CD4-positive, alpha-beta T cell treated with Interleukin-15 for 1 hour (primary cell): ENCODE data around the gene MKX.

ENCODE experiments used
- DNase-seq: peaks from one replicate; pipeline ENCODE4 v3.0.0-alpha.2; 2020

The MKX gene

GRCh38 chr10:27745732-27746396 is at the start of gene MKX:
Gene MKX (minus strand): TSS chr10:27745819. CDS start chr10:27743415, 2,404 bp downstream.
- no peak for DNase-seq

DNA sequence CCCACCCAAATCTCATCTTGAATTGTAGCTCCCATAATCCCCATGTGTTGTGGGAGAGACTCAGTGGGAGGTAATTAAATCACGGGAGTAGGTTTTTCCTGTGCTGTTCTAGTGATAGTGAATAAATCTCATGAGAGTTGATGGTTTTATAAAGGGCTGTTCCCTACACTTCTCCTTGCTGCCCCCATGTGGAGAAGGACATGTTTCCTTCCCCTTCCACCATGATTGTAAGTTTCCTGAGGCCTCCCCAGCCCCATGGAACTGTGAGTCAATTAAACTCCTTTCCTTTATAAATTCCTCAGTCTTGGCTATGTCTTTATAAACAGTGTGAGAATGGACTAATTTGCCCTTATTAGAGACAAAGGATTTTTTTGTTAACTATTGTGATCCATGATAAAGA is 48.5 kb upstream of the MKX start:
- no peak for DNase-seq

GRCh38 chr10:27792216-27792615 is 46.6 kb upstream of the MKX start:
- DNase-seq, result no peak

- no peak for DNase-seq
These were observed 38.7 kb upstream of the MKX start for GRCh38 chr10:27784272-27784671.

GRCh38 chr10:27783660-27784059 is 38.0 kb upstream of the MKX start:
- DNase-seq, result no peak

DNA sequence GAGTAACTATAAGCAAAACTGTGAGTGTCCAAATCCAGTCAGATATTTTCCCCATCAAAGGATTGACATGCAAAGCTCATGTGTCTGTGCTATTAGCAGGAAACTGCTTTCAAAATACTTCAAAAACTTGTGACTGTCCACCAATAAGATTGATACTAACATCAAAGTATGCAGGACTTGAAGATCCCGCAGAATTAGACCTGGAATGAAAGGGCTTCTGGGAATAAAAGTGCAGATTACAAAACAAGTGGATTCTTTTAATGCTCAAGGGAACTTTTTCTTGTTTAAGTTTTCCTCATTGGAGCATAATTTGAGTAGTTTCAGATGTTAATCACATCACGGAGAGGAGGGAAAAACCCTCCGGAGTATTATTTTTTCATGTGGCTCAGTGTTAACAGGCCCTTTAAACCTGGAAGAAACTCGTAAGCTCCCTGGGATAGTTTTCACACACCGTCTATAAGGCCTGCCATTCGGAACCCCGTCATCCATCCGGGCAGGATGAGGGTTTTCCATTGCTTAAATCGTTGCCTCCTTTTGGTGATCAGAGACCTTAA is 33.9 kb upstream of the MKX start:
- DNase-seq, result no peak

- DNase-seq, result no peak
These were observed 29.2 kb upstream of the MKX start for GRCh38 chr10:27774831-27775230.

DNA sequence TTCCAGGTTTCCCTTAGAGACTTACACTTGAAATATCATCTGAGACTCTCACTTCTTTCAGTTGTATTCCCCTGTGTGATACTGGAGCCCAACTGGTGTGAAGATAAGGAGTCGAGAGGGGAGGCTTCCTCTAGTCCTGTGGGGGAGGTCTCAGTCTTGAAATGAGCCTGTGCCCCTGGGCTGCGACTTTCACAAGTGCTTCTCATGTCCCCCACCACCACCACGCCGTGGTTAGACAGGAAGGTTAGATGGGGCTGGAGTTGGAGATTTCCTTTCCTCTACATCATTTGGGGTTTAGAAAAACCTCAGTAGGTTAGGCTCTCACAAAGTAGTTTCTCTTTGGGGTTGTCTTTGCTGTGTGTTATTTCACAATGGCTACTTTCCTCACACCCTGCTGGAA is 25.6 kb upstream of the MKX start:
- no peak for DNase-seq

- no peak for DNase-seq
These were observed 24.6 kb upstream of the MKX start for GRCh38 chr10:27770181-27770580.

DNA sequence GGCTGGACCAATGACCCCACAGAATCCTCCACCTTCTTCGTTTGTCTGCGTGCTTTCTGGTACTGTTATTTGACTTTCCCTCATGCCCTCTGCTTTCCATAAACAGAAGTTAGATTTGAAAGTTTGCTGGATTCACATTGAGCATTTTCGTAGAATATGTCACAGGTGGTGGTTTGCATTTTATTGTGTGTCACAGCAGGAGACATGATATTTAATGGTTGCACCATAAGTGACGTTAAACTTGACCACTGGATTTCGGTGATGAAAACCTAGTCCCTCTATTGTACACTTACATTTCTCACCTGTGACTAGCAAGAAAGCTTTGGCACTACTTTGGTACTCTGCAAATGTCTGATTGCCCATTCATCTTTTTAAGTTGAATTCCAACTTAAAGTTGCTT is 15.2 kb upstream of the MKX start:
- no peak for DNase-seq

GRCh38 chr10:27759483-27760272 is 14.1 kb upstream of the MKX start:
- DNase-seq, result no peak

DNA sequence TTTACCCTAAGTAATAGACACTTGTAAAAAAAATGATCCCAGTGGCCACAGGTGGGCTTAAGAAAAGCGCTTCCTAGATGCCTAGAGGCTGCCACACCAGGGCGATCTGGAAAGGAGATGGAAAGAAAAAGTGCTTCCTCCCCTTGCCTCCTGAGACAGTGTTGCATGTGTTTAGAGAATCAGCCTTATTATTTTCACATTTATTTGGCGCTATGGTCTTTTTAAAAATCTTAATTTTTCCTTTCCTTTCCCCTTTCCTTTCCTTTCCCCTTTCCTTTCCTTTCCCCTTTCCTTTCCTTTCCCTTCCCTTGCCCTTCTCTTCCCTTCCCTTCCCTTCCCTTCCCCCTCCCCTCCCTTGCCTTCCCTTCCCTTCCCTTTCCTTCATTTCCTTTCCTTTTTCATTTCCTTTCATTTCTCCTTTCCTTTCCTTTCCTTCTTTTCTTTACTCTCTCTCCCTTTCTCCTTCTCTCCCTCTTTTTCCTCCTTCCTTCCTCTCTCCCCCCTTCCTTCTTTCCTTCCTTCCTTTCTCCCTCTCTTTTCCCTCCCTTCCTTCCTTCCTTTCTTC is 7.1 kb upstream of the MKX start:
- no peak for DNase-seq

DNA sequence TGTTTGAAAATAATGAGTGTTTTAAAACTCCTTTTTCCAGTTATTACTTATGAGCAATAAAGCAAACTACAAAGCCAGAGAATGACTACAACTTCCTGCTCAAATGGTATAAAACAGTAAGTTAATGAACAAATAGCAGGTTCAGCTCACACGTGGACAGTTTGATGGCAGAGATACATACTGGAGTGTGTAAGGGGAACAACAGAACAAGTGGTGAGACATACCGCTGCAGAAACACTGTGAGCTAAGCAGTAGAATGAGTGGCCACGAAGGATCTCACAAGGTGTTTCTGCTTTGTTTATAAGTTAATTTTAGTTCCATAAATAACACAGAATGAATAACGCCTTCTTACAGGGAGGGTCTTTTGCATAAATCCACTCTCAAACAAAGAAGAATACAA is 3.0 kb upstream of the MKX start:
- no peak for DNase-seq

GRCh38 chr10:27747096-27747451 is 1.5 kb upstream of the MKX start:
- DNase-seq, result no peak

DNA sequence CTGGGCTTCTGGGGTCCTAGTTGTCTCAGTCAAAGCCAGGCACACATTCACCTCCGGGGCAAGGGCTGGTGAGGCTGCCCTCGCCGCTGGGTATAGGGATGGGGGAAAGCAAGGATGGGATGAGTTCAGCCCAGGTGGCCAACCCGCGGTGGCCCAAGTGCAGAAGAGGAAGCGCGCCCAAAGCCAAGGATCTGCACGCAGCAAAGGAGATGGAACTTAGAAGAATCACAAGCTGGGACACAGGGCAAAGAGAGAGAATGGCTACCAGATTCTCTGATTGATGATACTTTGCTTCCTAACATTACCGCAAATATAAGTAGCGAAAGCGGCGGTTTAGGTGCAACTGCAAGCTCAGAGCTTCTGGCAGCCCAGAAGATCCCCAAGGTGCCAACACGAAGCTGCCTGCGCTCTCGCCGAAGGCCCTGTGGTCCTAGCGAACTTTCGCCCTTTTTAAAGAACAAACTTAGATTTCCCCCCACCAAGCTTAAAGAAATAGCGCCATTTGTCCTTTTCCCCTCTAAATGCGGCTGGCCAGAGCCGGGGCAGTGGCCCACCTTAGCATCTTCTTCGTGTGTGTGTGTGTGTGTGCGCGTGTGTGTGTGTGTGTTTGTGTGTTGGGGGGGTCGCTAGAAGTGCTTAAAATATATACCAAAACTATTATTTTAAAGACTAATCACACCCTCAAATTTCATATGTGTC is 927 bp upstream of the MKX start:
- no peak for DNase-seq

DNA sequence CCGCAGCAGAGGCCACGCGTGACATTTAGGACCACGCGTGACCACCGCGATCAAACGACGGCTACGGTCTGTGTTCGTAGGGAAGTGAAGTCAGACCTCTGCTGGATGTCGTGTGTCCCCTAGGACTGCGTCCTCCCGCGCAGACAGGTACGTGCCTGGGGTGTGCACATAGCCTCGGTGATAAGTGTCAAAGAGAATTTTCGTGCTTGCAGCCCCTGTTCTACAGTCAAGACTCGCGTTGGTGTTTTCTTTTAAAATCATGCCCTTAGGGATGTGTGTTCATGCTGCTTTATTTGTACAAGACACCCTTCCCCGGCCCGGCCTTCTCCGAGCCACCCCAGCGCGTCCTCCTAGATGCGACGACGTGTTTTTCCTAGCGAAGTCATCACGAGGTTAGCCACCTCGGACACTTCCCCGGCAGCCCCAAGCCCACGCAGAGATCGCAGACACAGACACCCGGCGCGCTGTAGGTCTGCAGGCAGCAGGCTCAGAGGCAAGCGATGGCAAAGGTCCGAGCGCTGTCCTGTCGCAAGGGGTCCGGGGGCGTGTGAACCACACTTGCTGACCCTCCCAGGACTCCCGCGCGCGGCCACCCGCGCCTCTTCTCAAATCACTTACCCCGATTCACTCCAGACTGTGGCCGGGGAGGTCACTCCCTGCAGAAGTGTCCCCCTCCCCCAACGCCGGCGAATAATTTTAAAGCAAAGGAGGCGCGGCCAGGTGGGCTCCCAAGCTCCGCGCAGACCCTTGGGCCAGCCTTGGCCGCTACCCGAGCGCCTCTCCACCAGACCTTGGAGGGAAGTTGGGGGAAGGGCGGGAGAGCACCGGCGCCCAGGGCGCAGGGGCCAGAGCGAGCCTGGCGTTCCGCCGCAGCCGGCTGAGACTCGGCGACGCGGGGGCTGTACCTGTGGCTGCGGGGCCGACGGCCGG is 552 bp downstream of the MKX start:
- DNase-seq, result no peak

DNA sequence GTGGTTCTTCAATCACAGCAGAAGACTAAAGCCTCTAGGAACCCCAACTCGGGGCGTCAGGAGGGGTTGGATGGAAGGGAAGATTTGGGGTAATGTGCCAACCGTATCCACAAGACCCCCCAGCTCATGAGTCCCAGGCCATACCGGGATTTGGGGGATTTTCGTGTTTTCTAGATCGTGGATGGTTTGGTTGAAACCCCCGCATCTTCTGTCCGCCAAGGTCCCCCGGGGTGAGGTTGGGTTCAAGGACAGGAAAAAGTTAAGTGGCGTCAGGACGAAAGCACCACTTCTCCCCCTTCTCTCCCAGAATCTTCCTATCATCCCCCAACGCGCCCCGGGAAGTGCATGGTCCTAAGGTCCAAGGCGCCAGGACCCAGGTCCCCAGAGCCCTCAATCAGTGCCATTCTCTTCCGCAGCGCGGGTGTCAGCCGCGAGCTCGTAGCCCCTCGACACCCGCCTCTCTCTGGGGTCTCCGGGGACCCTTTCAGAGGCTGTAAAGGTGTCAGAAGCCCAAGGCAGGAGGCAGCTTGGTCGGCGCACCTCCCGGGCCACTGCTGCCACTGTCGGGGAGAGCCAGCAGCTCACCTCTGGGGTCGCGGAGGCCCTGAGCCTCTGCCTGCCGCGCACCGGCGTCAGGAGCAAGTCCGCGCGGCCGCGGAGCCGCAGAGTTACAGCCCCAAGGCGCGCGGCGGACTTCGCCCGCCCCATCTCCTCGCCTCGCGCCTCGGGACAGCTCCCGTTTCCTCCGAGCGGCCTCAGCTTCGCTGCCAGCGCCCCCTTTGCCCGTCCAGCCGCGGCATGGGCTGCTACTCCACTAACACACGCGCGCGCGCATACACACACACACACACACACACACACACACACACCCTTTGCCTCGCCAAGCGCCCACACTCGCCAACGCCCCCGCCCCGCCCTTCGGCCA is 1.5 kb downstream of the MKX start:
- DNase-seq, result no peak

GRCh38 chr10:27743012-27743876 is 2.4 kb downstream of the MKX start:
- no peak for DNase-seq

- peak; percentile 70 for DNase-seq
These were observed 3.2 kb downstream of the MKX start for GRCh38 chr10:27742195-27743011.
